ENCODE data around the gene OFD1. TPM values are rescaled to one million over a fixed set of nuclear protein-coding genes. Genes with fewer than 3 reads are reported as not detected.

The OFD1 gene
- total RNA-seq, 1 donor from 2014 or later, result 22.4 TPM

- ATAC-seq, result no peak
Measured at GRCh38 chrX:13794417-13794816, 59.9 kb downstream of the OFD1 start.

- ATAC-seq, result no peak
Measured at GRCh38 chrX:13797512-13797911, 63.0 kb downstream of the OFD1 start.

- ATAC-seq, result no peak
Measured at GRCh38 chrX:13798184-13798583, 63.6 kb downstream of the OFD1 start.

- ATAC-seq, result no peak
Measured at GRCh38 chrX:13803116-13803515, 68.6 kb downstream of the OFD1 start.

GRCh38 chrX:13805241-13805640 lies 70.7 kb downstream of the OFD1 start:
- ATAC-seq, result no peak

GRCh38 chrX:13808293-13808692 lies 73.7 kb downstream of the OFD1 start:
- no peak for ATAC-seq

- no peak for ATAC-seq
Measured at GRCh38 chrX:13808865-13809264, 74.3 kb downstream of the OFD1 start.

GRCh38 chrX:13815664-13816063 lies 81.1 kb downstream of the OFD1 start:
- ATAC-seq, result no peak

- no peak for ATAC-seq
Measured at GRCh38 chrX:13816176-13816575, 81.6 kb downstream of the OFD1 start.

- no peak for ATAC-seq
Measured at GRCh38 chrX:13816643-13817627, 82.4 kb downstream of the OFD1 start, which contains the start of gene GPM6B. Gene GPM6B, minus strand, starts transcription at chrX:13817093. Its CDS starts 189 bp downstream, at chrX:13816904.

Other genes starting within 250 kb of the OFD1 start
- gene EGFL6, start 165.1 kb upstream of the OFD1 start, total RNA-seq, result 4.4 TPM
- 2.0 TPM for gene TCEANC, start 81.6 kb upstream of the OFD1 start, total RNA-seq
- 21.3 TPM for gene RAB9A, start 45.6 kb upstream of the OFD1 start, total RNA-seq
- 15.0 TPM for gene TRAPPC2, start 128 bp upstream of the OFD1 start, total RNA-seq
- 3.6 TPM for gene GPM6B, start 82.3 kb downstream of the OFD1 start, total RNA-seq

Measured in esophagus mucosa (tissue), 1 donor.